GM18526 (cell line): ENCODE data around the gene DYNLRB1.

Experiments used
- POLR2A ChIP-seq: IDR thresholded peaks from 3 replicates; pipeline ENCODE4 v1.6.1; 2011; ENCODE audit not compliant: insufficient read length; ENCODE audit errors: extremely low read depth

Gene DYNLRB1

GRCh38 chr20:34530342-34530741, 14.1 kb downstream of the DYNLRB1 start:
- TF ChIP-seq POLR2A: no peak

DNA sequence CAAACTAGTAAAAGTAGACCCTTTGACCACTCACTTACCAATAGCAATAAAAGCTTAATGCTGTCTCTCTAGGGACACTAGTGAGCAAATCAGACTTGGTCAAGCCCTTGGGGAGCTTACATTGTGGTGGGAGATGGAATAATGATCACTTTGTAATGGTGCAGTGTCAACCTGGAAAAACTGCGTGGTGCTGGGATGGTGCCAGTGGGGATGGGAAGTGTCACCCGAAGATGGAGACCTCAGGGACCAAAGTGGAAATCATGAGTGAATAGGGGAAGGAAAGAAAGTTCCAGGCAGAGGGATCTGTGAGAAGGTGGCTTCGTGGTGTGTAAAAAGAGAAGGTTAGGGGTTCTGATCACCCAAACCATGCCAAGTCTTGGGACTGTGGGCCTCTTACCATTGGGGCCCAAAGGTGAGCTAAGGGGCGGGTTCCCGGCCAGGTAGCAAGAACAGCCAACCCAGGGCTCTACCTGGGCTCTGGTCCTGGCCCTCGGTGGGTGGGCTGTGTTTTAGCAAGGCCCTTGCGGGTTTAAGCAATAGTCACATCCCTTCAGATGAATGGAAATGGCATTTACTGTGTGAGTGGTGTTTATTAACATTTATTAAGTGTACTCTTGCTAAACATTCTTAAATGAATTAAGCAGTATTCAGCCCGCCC, 15.5 kb downstream of the DYNLRB1 start:
- no peak for TF ChIP-seq POLR2A

GRCh38 chr20:34532320-34532719, 16.1 kb downstream of the DYNLRB1 start:
- no peak for TF ChIP-seq POLR2A

- TF ChIP-seq POLR2A: no peak
Observed at GRCh38 chr20:34532756-34533155, 16.5 kb downstream of the DYNLRB1 start.

- no peak for TF ChIP-seq POLR2A
Observed at GRCh38 chr20:34534391-34535165, 18.4 kb downstream of the DYNLRB1 start.

DNA sequence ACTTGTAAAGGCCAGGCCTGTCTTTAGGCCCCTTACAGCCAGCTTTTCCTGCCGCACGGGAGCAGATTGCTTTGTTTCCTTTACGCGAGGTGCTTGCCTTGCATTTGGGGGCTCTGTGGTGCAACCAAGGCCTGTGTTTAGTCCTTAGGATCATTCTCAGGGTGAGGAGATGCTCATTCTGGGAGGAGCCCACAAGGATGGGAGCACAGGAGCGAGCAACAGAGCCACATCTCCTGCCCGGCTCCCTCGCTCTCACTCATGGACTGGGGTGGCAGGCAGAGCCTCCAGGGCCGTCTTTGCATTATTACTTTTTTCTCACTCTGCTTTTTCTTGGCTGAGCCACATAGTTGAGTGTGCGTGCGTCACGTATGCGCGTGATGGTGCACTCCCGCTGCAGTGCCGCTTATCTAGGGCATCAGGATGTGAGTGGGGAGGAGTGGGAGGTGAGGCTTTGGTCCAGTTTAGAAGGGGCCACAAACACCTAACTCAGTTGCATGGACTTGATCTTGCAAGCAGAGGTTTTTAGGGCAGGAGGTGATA, 19.1 kb downstream of the DYNLRB1 start:
- no peak for TF ChIP-seq POLR2A

DNA sequence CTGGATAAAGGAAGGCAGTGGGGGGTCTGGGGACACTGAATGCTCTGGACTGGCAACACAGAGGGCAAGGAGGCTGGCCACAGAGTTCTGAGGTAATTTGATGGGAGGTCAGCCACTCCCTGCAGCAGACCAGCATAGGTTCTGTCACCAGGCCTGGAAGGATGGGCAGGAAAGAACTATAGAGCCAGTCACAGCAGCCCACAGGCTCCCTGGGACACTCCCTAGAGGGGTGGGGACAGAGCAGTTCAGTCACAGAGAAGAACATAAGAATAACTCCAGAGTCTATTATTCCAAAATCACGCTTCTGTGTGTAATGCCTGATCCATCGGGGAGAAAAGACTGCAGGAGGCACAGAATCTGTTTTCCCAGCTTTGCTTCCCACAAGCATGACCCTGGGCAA, 19.6 kb downstream of the DYNLRB1 start:
- no peak for TF ChIP-seq POLR2A

DNA sequence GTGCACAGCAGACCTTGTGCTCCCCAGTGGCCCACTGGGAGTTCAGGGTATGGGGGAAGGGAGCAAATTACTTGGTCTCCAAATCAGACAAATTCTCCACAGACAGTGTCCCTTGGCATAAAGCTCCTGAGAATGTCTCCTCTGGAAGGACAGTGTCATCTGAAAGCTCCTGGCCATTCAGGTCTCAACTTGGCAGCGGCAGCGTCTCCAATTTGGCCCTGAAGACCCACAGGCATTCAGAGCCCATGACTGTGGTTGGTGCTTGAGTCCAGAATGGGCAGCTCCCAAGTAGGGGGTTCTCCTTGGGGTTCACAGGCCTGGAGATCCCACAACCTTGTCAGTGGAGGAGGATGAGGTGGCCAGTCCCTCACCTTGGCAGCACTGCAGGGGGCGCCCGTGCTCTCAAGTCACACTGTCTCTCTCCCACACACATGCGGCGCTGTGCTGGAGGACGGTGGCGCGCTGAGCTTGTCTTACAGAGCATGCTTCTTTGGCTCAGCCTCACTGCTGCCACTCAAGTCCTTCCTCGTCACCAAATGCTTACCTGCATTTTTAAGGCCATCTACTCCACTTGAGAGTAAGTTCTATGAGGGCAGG, 20.7 kb downstream of the DYNLRB1 start:
- TF ChIP-seq POLR2A: no peak

- TF ChIP-seq POLR2A: no peak
Observed at GRCh38 chr20:34537651-34538050, 21.4 kb downstream of the DYNLRB1 start.

- no peak for TF ChIP-seq POLR2A
Observed at GRCh38 chr20:34538671-34539123, 22.5 kb downstream of the DYNLRB1 start.

DNA sequence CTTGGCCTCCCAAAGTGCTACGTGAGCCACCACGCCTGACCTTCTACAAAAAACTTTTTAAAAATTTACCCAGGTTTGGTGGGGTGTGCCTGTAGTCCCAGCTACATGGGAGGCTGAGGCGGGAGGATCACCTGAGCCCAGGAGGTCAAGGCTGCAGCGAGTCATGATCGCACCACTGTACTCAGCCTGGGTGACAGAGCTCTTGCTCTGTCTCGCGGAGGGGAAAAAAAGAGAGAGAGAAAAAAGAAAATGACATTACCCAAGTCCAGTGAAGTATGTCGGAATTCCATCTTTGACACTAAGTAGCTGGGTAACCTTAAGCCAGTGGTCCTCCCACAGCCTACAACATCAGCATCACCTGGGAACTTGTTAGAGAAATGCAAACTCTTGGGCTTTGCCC, 23.5 kb downstream of the DYNLRB1 start:
- TF ChIP-seq POLR2A: no peak

DNA sequence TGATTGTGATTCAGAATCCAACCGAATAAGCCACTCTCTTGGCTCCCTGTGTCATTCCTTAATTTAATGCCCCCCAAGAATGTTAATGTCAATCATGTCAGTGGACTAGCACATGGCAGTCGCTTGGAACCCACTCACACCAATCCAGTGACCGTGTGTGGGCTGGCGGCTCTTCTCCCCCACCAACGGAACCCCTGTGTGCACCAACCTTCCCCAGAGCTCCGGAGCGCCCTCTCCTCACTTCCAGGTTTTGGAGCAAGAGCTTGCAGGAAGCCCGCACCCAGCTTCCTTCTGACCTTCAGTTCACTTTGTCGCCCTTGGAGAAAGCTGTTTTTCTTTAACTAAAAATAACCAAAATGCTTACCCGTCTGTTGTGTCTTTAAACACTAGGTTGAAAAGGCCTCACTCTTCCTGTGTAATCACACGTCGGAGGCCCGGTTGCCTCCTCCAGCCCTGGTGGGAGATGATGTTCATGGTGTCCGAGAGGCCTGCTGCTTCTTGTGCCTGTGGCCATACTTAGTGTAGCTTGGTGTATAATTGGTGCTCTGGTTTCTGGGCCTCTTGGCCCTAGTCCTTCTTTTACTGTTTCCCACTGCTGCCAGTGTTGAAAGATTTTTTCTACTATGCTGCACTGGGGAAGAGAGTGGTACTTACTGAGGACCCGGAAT, 24.5 kb downstream of the DYNLRB1 start:
- no peak for TF ChIP-seq POLR2A

DNA sequence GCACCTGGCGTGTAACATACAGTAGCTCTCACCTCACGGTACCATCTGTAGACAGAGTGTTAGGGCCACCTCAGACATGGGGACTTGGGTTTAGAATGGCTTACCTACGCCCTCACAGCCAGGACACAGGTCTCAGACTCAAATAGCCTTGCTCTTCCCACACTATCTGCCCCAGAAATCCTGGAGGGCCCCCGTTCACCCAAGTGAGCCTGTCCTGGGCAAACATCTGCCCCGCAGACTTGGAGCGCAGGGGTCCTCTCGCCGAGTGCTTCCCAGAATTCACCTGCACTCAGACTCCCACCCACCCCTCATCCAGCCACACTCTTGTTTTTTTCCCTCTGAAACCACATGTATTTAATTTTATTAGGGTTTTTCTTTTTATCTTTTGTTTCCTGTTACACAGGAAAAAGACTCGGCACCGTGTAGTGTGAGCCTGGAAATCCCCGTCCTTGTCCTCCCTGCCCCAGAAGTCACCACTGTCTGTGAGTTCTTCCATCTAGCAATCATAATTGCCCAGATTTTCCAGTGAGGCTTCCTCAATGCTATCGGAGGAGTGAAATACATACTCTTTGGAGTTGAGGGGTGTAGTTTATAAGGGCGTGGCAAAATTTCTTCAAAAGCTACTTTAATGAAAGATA, 25.2 kb downstream of the DYNLRB1 start:
- TF ChIP-seq POLR2A: no peak

DNA sequence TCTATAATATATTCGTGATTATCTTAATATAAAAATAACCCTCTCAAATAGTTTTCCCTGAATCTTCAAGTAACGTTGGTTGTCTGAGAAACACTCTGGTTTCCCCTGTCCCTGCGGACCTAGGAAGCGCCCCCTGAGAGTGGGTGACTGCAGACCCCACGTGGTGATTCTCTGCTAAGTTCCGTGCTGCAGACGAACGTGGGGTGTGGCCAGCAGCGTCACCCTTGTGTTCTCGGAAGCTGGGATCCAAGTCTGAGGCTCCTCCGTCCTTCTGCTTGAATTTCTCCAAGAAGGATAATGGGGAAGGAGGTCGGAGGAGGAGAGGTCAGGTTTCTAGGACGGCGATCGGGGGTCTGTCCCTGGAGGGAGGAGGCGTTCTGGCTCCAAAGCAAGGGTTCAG, 25.7 kb downstream of the DYNLRB1 start:
- no peak for TF ChIP-seq POLR2A

DNA sequence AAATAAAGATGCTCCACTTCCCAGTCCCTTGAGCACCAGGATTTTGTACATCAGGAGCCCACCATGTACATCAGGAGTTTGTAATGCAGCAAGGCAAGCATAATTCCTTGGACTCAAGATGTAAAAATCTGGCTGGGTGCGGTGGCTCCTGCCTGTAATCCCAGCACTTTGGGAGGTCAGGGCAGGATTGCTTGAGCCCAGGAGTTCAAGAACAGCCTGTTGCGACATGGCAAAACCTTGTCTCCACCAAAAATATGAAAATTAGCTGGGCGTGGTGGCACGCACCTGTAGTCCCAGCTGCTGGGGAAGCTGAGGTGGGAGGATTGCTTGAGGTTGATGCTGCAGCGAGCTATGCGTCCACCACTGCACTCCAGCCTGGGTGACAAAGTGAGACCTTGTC, 26.2 kb downstream of the DYNLRB1 start:
- no peak for TF ChIP-seq POLR2A
